ENCODE results near the gene BAZ1B.
"Not testable (repeated sequence)": the region's sequence is repeated elsewhere in the genome, so short reads cannot be mapped to it uniquely, and the experiment has no call there.

Gene BAZ1B

GRCh38 chr7:73423519-73424488 lies 98.3 kb downstream of the BAZ1B start:
- DNase-seq, result no peak

- DNase-seq, result not testable (repeated sequence)
These were observed 101.5 kb downstream of the BAZ1B start for GRCh38 chr7:73420610-73421009.

- not testable (repeated sequence) for DNase-seq
These were observed 102.1 kb downstream of the BAZ1B start for GRCh38 chr7:73420016-73420415.

- no peak for DNase-seq
These were observed 103.9 kb downstream of the BAZ1B start for GRCh38 chr7:73418113-73418703.

- DNase-seq, result not testable (repeated sequence)
These were observed 111.5 kb downstream of the BAZ1B start for GRCh38 chr7:73410541-73411131.

- not testable (repeated sequence) for DNase-seq
These were observed 117.2 kb downstream of the BAZ1B start for GRCh38 chr7:73404860-73405259.

GRCh38 chr7:73399185-73400050 lies 122.7 kb downstream of the BAZ1B start:
- not testable (repeated sequence) for DNase-seq

GRCh38 chr7:73397521-73398281 lies 124.4 kb downstream of the BAZ1B start:
- DNase-seq, result no peak

GRCh38 chr7:73395538-73396503 lies 126.3 kb downstream of the BAZ1B start:
- DNase-seq, result no peak

- DNase-seq, result no peak
These were observed 127.7 kb downstream of the BAZ1B start for GRCh38 chr7:73394422-73394821.

GRCh38 chr7:73391396-73391795 lies 130.7 kb downstream of the BAZ1B start:
- no peak for DNase-seq
